Fibroblast of the conjunctiva (primary cell): ENCODE measurements around the gene SYT1.

Source experiments
- DNase-seq: peaks from one replicate; pipeline ENCODE4 v3.0.0-alpha.2; 2010; ENCODE audit warnings: low read depth

Gene SYT1

GRCh38 chr12:79057540-79057939, 193.0 kb downstream of the SYT1 start:
- no peak for DNase-seq

- DNase-seq: no peak
Measured at GRCh38 chr12:79058342-79058741, 193.8 kb downstream of the SYT1 start.

- no peak for DNase-seq
Measured at GRCh38 chr12:79059557-79059956, 195.0 kb downstream of the SYT1 start.

GRCh38 chr12:79063258-79063657, 198.7 kb downstream of the SYT1 start:
- DNase-seq: no peak

DNA sequence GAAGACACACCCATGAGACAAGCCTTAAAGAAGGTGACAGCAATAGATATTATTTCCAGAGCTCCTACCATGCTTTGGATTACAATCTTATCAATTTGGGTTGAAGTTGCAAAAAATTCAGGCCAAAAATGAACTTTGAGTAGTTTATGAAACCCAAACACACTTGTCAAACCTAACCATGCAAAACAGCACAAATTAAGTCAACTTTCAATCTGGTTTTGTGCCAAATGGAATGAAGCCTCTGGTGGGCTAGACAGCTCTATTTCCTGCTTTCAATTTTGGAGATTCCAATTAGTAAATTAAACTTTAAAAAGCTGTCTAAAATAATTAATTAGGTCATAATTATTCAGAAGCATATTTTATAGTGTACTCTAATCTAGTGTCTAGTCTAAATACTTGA, 203.4 kb downstream of the SYT1 start:
- DNase-seq: no peak

GRCh38 chr12:79069009-79069408, 204.4 kb downstream of the SYT1 start:
- no peak for DNase-seq

GRCh38 chr12:79071498-79071897, 206.9 kb downstream of the SYT1 start:
- DNase-seq: no peak

DNA sequence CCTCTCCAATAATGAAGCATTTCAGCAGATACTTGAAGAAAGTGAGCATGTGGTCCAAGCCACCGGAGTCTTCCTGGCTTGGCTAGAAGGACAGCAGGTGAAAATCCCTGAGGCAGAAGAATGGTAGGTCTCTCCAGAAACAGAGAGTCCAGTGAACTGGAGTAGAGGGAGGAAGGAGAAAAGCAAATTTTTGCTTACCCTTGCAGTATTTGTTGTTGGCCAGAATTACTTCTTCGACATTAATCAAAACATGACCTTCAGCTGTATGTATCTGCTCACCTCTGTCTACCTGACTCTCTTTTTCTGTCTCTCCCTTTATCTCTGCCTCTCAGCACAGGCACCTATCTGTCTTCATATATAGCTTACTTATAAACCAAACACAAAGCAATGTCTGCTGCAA, 208.9 kb downstream of the SYT1 start:
- no peak for DNase-seq

GRCh38 chr12:79082595-79082994, 218.0 kb downstream of the SYT1 start:
- DNase-seq: no peak

DNA sequence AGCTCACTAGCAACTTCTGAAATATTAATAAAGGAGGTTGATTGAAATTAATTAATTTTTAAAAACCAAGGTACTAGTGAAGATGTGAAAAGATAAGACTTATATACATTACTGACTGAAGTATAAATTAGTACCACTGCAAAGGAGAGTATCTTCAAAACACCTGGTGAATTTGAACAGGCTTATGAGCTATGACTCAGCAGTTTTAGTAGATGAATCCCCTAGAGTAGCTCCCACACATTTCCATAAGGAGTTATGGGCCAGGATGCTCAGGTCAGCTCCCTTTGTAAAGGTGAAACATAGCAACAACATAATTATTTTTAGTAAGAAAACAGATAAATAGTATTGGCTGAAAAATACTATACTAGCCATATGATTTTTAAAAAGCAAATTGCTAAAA, 218.6 kb downstream of the SYT1 start:
- no peak for DNase-seq

DNA sequence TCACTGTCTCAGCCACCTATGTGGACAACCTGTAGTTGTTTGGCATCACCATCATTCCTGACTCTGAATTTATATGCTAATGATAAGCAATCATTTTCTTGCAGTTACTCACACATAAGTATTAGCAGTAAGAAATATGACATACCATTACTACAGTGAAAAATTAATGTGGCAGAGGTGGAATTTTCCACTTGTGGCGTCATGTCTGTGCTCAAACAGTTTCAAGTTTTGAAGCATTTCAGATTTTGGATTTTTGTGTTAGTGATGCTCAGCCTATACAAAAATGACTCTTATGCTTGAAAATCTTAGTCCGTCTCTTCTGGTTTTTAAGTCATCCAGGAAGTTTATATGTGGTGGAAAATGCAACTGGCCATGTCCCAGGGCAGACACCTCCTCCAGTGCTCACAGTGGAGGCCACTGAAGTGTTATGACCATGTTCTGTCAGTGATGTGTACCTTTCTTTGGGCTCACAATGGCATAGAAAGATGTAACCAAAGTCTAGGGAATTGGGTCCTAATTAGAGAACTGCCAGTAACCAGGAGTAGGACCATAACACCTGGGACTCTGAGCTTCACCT, 220.6 kb downstream of the SYT1 start:
- DNase-seq: no peak

DNA sequence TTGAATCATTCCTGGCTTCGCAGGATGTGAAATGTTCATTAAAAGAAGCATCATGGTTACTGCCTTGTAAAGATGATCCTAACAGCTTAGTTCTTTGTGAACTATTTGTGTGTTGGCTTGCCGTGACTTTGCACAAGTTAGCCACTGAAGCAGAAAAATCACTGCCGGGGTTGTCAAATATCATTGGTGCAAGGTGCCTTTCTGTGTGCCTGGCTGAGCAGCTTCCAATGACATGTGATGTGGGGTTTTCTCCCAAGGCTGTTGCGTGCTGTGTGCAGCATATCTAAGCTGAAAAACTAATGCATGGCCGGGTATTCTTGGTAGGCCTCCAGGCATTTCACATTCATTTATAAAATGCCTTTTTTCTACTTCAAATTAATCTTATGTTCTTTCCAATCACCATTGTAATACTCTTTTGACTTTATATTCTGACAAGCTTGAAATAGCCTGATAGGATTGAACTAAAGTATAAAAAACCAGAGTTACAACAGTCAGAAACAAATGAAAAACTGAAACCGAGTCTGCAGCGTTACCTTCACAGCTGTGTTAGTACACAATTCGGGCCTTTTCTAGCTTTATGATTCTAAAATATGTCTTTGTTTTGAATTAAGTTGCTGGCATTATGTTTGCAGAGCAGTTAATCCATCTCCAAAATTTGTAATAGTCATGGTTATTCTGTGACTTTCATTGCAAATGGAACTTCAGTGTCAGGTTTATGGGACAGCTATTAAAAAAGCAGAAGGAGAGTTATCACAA, 222.1 kb downstream of the SYT1 start:
- DNase-seq: no peak

DNA sequence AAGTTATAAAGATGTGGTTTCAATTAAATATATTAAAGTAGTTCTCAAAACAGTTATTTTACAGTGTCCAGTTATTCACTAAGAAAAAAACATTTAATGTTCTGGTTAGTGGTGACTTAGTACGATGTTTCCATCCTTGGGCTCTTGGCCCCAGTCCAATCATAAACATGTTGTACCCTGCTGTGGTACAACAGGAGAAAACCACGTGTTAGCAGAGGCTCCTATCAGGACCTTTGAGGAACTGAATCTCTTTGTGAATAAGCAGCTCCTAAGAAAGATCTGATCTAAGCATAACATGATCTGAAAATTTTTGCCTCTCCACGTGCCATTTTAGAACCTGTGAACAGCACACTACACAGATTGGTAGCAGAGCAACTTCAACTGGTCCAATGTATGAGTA, 234.0 kb downstream of the SYT1 start:
- DNase-seq: peak; percentile 4

DNA sequence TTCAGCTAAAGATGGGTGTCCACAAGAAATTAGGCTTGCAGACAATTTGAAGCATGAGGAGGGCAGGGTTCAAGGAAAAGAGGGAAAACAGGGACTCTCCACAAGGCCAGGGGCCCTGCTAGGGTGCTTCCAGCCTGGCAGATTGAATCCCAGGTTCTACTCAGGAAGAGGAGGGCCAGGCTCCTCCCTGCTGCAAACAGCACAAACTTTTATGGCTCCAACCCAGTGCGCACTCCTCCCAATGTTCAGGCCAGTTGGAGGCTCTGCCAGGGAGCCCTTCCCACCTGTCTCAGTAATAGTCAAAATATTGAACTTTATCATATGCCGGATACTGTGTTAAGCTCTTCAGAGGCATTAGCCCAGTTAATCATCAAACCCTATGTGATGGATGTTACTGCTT, 244.4 kb downstream of the SYT1 start:
- DNase-seq: no peak

- no peak for DNase-seq
Measured at GRCh38 chr12:79114896-79115295, 250.3 kb downstream of the SYT1 start.

- no peak for DNase-seq
Measured at GRCh38 chr12:79115743-79116142, 251.2 kb downstream of the SYT1 start.

DNA sequence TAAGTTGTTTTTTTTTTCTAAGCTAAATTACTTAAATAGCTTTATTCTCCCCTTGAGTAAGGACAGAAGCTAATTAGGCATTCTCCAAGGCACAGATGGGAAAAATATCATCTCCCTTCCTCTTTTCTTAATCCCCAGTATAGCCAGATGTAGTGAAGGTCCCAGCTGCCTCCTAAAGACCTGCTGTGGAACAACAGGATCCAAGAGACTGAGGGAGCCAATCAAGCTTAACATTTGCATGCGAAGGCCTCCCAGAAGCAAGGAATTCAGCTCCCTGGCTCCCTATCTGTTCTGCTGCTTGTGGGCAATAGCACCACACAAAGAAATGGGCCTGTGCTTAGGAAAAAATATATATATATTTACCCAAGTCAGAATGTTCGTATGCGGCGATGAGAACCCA, 255.2 kb downstream of the SYT1 start:
- no peak for DNase-seq

DNA sequence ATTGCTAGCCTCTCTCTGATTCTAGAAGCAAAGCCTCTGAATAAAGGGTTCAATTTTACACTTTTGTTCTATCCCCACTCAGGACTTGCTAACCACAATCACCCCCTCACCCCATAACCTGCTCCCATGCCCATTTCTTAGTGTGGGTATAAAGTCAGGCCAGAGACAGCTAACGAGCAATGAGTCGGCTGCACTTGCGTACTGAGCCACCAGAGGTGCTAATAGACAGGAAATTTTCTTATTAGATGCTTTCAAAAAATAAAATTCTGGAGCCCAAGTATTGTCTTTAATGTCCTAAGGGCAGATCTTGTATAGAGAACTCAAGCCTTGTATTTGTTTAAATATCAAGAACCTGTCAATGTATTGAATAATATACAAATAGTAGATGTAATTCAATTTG, 256.9 kb downstream of the SYT1 start:
- DNase-seq: no peak

DNA sequence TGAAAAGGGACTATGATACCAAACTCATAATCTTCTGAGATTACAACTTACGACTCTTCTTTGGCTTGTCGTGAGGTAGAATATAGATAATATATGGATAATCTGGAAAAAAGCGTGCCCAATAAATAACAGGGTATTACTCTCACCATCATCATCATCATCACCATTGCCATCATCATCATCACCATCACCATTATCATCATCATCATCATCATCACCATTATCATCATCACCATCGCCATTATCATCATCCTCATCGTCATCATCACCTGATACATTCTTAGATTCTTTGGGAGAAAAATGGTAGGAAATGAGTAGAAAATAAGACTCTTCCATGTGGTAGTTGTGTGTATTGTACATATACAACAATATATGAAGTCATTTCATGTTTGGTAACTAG, 259.8 kb downstream of the SYT1 start:
- no peak for DNase-seq

- DNase-seq: no peak
Measured at GRCh38 chr12:79125358-79125757, 260.8 kb downstream of the SYT1 start.

- peak; percentile 18 for DNase-seq
Measured at GRCh38 chr12:79127271-79127751, 262.7 kb downstream of the SYT1 start.

DNA sequence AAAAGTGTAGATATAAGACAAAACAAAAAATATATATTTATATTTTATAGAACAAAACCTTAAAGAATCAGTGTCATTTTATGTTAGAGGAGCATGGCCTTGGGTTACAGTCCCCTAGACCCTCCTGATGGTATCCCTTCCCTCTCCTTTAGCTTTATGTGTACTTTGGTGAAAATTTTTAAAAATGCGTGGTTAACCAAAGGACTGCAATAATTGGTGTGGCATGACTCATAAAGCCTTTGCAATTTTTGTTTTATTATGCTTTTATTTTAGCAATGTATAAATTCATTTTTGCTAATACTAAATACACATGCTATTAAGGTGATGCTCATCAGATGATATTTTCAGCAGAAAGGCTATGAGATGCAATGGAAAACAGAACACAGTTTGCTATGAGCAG, 264.4 kb downstream of the SYT1 start:
- no peak for DNase-seq

GRCh38 chr12:79138872-79139271, 274.3 kb downstream of the SYT1 start:
- DNase-seq: no peak

DNA sequence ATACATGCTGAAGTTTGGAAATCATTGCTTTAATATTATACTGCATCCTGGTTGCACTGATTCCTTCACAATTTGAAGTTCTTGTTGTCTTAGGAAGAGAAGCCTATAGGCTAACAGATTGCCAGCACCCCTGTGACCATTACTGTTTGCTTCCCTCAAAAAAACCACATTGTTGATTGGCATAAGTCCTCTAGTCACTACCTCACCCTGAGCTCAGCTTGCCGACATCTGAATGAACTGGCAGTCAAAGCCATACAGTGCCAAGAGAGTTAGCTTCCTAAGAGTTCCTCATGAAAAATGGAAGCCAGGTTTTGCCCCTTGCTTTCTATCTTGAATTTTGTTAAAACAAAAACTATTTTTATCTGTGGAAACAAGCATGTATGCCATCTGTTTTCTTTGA, 276.1 kb downstream of the SYT1 start:
- no peak for DNase-seq
